ENCODE data around the gene PPIL1.

- no peak for TF ChIP-seq POLR2AphosphoS5 (IDR thresholded peaks at IDR 0.05; ENCODE audit: low read depth, low read length)
- no peak for TF ChIP-seq REST (IDR thresholded peaks at IDR 0.05; ENCODE audit: insufficient read depth in 1 of 2, low read depth in 2 of 2, low read length in 2 of 2)
Measured at GRCh38 chr6:36843170-36843569, 31.4 kb downstream of the PPIL1 start.

Data from PFSK-1 (cell line).